ENCODE data around the gene IRAK2. TPM values are rescaled to one million over a fixed set of nuclear protein-coding genes. Genes with fewer than 3 reads are reported as not detected.
"Not testable (repeated sequence)": the region's sequence is repeated elsewhere in the genome, so short reads cannot be mapped to it uniquely, and the experiment has no call there.

The IRAK2 gene
- total RNA-seq, 1 experiment from 2014 or later = 25.1 TPM

DNA sequence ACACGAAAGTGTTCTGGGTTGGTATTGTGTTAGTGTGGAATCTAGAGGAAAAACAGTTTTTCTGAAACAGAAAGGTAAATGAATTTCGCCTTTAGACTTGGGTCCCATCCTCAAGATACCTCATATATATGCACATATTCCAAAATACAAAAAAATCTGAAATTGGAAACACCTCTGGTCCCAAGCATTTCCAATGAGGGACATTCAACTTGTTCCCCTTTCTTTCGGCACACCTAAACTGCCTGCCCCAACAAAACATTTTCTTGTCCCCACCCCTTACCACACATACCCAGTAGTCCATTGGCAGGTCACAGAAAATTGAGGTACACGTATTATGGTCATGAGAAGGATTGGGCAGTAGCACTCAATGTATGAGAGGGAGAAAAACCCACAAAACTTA lies 9.1 kb upstream of the IRAK2 start:
- no peak overlapping the region for H3K27ac ChIP-seq (ENCODE audit: low read length)
- H3K4me3 ChIP-seq (ENCODE audit: low read depth in 2 of 2, low read length in 2 of 2) = no peak overlapping the region
- intact Hi-C loops (cut with micrococcal nuclease; ENCODE audit: unreplicated experiment) = no loop called here
- POLR2A ChIA-PET = interaction anchor here (0.6 kb wide), 1 partner anchor 209 kb away, joined by 3 read pairs; no protein-coding TSS in a partner anchor
- no TSS peak for BruUV-seq (replicated peaks)
- TF ChIP-seq TCF7L2 (IDR thresholded peaks at IDR 0.05; ENCODE audit: low read depth, low read length) = no peak
- TF ChIP-seq SIN3A (IDR thresholded peaks at IDR 0.05; ENCODE audit: borderline replicate concordance, insufficient read depth, low read depth, low read length) = no peak
- TF ChIP-seq, protein P1, sequence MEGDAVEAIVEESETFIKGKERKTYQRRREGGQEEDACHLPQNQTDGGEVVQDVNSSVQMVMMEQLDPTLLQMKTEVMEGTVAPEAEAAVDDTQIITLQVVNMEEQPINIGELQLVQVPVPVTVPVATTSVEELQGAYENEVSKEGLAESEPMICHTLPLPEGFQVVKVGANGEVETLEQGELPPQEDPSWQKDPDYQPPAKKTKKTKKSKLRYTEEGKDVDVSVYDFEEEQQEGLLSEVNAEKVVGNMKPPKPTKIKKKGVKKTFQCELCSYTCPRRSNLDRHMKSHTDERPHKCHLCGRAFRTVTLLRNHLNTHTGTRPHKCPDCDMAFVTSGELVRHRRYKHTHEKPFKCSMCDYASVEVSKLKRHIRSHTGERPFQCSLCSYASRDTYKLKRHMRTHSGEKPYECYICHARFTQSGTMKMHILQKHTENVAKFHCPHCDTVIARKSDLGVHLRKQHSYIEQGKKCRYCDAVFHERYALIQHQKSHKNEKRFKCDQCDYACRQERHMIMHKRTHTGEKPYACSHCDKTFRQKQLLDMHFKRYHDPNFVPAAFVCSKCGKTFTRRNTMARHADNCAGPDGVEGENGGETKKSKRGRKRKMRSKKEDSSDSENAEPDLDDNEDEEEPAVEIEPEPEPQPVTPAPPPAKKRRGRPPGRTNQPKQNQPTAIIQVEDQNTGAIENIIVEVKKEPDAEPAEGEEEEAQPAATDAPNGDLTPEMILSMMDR (IDR thresholded peaks at IDR 0.05) = no peak
- no peak for TF ChIP-seq POLR2AphosphoS5 (IDR thresholded peaks at IDR 0.05; ENCODE audit: low read depth, low read length)
- TF ChIP-seq, protein P2, sequence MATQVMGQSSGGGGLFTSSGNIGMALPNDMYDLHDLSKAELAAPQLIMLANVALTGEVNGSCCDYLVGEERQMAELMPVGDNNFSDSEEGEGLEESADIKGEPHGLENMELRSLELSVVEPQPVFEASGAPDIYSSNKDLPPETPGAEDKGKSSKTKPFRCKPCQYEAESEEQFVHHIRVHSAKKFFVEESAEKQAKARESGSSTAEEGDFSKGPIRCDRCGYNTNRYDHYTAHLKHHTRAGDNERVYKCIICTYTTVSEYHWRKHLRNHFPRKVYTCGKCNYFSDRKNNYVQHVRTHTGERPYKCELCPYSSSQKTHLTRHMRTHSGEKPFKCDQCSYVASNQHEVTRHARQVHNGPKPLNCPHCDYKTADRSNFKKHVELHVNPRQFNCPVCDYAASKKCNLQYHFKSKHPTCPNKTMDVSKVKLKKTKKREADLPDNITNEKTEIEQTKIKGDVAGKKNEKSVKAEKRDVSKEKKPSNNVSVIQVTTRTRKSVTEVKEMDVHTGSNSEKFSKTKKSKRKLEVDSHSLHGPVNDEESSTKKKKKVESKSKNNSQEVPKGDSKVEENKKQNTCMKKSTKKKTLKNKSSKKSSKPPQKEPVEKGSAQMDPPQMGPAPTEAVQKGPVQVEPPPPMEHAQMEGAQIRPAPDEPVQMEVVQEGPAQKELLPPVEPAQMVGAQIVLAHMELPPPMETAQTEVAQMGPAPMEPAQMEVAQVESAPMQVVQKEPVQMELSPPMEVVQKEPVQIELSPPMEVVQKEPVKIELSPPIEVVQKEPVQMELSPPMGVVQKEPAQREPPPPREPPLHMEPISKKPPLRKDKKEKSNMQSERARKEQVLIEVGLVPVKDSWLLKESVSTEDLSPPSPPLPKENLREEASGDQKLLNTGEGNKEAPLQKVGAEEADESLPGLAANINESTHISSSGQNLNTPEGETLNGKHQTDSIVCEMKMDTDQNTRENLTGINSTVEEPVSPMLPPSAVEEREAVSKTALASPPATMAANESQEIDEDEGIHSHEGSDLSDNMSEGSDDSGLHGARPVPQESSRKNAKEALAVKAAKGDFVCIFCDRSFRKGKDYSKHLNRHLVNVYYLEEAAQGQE (IDR thresholded peaks at IDR 0.05; ENCODE audit: insufficient read depth in 1 of 2, low read depth in 2 of 2, low read length in 1 of 2) = no peak
- H3K4me1 ChIP-seq (ENCODE audit: control insufficient read depth, insufficient read depth, low read length) = no peaks in the 10 kb centered on the region
- in situ Hi-C loops (cut with HindIII; ENCODE audit: low pct_unique_long_range_greater_than_20kb, low sequenced_read_pairs) = no loop called here
- ATAC-seq (no peak), DNase-seq (ENCODE audit: low read depth, low spot score) (no peak)
- CTCF ChIA-PET = no interaction called here
- no peaks in the 10 kb centered on the region for H3K27me3 ChIP-seq (ENCODE audit: control insufficient read depth, insufficient read depth, low read length)
- no peaks in the 10 kb centered on the region for H3K9me3 ChIP-seq (ENCODE audit: control insufficient read depth, insufficient read depth, low read depth, low read length)
- peaks cover 5% of the 10 kb centered on the region; the same call in 1 of the 2 replicates for H3K36me3 ChIP-seq (ENCODE audit: control insufficient read depth, insufficient read depth, low read length)

DNA sequence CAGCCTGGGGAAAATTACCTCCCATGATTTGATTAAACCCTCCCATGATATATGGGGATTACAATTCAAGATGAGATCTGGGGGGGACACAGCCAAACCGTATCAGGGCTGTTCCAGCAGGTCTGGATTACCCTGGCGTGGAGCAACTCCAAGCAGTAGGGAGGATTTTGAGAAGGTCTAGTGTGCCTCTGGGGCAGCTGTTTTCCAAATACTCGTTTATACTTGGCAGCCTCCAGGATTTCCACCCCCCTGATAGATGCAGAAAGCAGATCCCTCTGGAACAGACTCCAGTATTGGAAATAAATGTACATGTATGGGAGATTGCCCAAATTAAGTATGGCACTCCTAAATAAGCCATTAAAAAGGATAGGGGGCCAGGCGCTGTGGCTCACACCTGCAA lies 7.7 kb upstream of the IRAK2 start:
- Histone ChIP-seq H3K36me3 (ENCODE audit: control insufficient read depth, insufficient read depth, low read length) (no peaks in the 10 kb centered on the region; the same call in 1 of the 2 replicates), H3K27me3 (ENCODE audit: control insufficient read depth, insufficient read depth, low read length) (no peaks in the 10 kb centered on the region), H3K27ac (ENCODE audit: low read length) (no peak overlapping the region), H3K4me3 (ENCODE audit: low read depth in 2 of 2, low read length in 2 of 2) (no peak overlapping the region), H3K9me3 (ENCODE audit: control insufficient read depth, insufficient read depth, low read depth, low read length) (no peaks in the 10 kb centered on the region), H3K4me1 (ENCODE audit: control insufficient read depth, insufficient read depth, low read length) (no peaks in the 10 kb centered on the region)
- ChIA-PET CTCF (no interaction called here), POLR2A (interaction anchor here (0.6 kb wide), 1 partner anchor 163 kb away, joined by 5 read pairs; no protein-coding TSS in a partner anchor)
- in situ Hi-C loops (cut with HindIII; ENCODE audit: low pct_unique_long_range_greater_than_20kb, low sequenced_read_pairs) = no loop called here
- no TSS peak for BruUV-seq (replicated peaks)
- DNase-seq (ENCODE audit: low read depth, low spot score) = no peak
- intact Hi-C loops (cut with micrococcal nuclease; ENCODE audit: unreplicated experiment) = no loop called here
- TF ChIP-seq POLR2AphosphoS5 (IDR thresholded peaks at IDR 0.05; ENCODE audit: low read depth, low read length) = no peak
- TF ChIP-seq, protein P2 (IDR thresholded peaks at IDR 0.05; ENCODE audit: insufficient read depth in 1 of 2, low read depth in 2 of 2, low read length in 1 of 2) = no peak
- TF ChIP-seq TCF7L2 (IDR thresholded peaks at IDR 0.05; ENCODE audit: low read depth, low read length) = no peak
- TF ChIP-seq, protein P1 (IDR thresholded peaks at IDR 0.05) = no peak
- no peak for TF ChIP-seq SIN3A (IDR thresholded peaks at IDR 0.05; ENCODE audit: borderline replicate concordance, insufficient read depth, low read depth, low read length)
- ATAC-seq = no peak

DNA sequence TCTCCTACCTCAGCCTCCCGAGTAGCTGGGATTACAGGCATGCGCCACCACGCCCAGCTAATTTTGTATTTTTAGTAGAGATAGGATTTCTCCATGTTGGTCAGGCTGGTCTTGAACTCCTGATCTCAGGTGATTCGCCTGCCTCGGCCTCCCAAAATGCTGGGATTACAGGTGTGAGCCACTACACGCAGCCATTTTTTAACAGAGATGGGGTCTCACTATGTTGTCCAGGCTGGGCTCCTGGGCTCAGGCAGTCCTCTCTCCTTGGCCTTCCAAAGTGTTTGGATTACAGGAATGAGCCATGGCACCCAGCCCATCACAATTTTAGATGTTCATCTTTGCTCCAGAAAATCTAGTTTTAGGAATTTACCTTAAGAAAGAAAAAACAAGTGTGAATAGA lies 6.2 kb upstream of the IRAK2 start:
- H3K4me3 ChIP-seq (ENCODE audit: low read depth in 2 of 2, low read length in 2 of 2); ATAC-seq; intact Hi-C loops (cut with micrococcal nuclease; ENCODE audit: unreplicated experiment); DNase-seq (ENCODE audit: low read depth, low spot score); in situ Hi-C loops (cut with HindIII; ENCODE audit: low pct_unique_long_range_greater_than_20kb, low sequenced_read_pairs); CTCF ChIA-PET; H3K4me1 ChIP-seq (ENCODE audit: control insufficient read depth, insufficient read depth, low read length); H3K27ac ChIP-seq (ENCODE audit: low read length); H3K9me3 ChIP-seq (ENCODE audit: control insufficient read depth, insufficient read depth, low read depth, low read length); BruUV-seq (replicated peaks); H3K36me3 ChIP-seq (ENCODE audit: control insufficient read depth, insufficient read depth, low read length); H3K27me3 ChIP-seq (ENCODE audit: control insufficient read depth, insufficient read depth, low read length): not testable (repeated sequence)
- POLR2A ChIA-PET = interaction anchor here (0.6 kb wide), 1 partner anchor 204 kb away, joined by 5 read pairs; no protein-coding TSS in a partner anchor

All from Panc1 (cell line).